SK-N-SH (cell line): ENCODE data around the gene RYR3. TPM values are rescaled to one million over a fixed set of nuclear protein-coding genes. Genes with fewer than 3 reads are reported as not detected.

Experiments
- CTCF ChIA-PET: fragments of 300-600, 350-600 bp; formaldehyde crosslinking; extraction: SDS; loops from one replicate; lab custom pipeline; 2021; lab: Yijun Ruan, JAX
- POLR2A ChIA-PET: fragments of 350-600 bp; sonication (Branson Sonifier 250); formaldehyde crosslinking; extraction: SDS; loops from one replicate; lab custom pipeline; 2020; ENCODE audit warnings: antibody characterized with exemption, inconsistent platforms; lab: Yijun Ruan, JAX
- DNase-seq: peaks from one replicate; pipeline ENCODE4 v3.0.0; 2012
- H2AFZ ChIP-seq: fragments of 200-600 bp; sonication (generic); 2 replicates; pipeline ENCODE4 v1.8.1; 2016; ENCODE audit warnings: antibody characterized with exemption, mild to moderate bottlenecking, low read depth
- H3F3A ChIP-seq: fragments of 200-600 bp; sonication (generic); replicated peaks from 2 replicates; pipeline ENCODE3; 2016; ENCODE audit warnings: antibody characterized with exemption, mild to moderate bottlenecking; ENCODE audit not compliant: insufficient read depth
- H3K27ac ChIP-seq, 2 experiments: fragments of 200-500 bp in 1 of 2; fragments of 200-600 bp in 1 of 2; sonication (Bioruptor generic) in 1 of 2; sonication (generic), shearing (Covaris generic) in 1 of 2; 2 replicates each; pipeline versions ENCODE4 v1.5.1 to v1.6.1; 2014 to 2016; ENCODE audit warnings: low read depth in 2 of 2, inconsistent platforms in 1 of 2, low read length in 1 of 2, mild to moderate bottlenecking in 1 of 2, mixed read lengths in 1 of 2
- H3K27me3 ChIP-seq: fragments of 200-600 bp; sonication (generic), shearing (Covaris generic); 2 replicates; pipeline ENCODE4 v1.6.1; 2016; ENCODE audit warnings: mixed run types; ENCODE audit not compliant: insufficient read depth
- H3K36me3 ChIP-seq, 2 experiments: fragments of 200-500 bp in 1 of 2; fragments of 200-600 bp in 1 of 2; sonication (Bioruptor generic) in 1 of 2; sonication (generic) in 1 of 2; replicated peaks in 1 of 2; 2 replicates each; pipeline versions ENCODE3 to v1.5.1; 2014 to 2016; ENCODE audit warnings: low read length in 1 of 2, mild to moderate bottlenecking in 1 of 2; ENCODE audit not compliant: insufficient read depth in 2 of 2, control insufficient read depth in 1 of 2
- H3K4me1 ChIP-seq, 2 experiments: fragments of 200-500 bp in 1 of 2; fragments of 200-600 bp in 1 of 2; sonication (Bioruptor generic) in 1 of 2; sonication (generic), shearing (Covaris generic) in 1 of 2; 2 replicates each; pipeline versions ENCODE4 v1.5.1 to v1.6.1; 2014 to 2016; ENCODE audit warnings: low read depth in 1 of 2, low read length in 1 of 2, mixed run types in 1 of 2; ENCODE audit not compliant: insufficient read depth in 2 of 2, control insufficient read depth in 1 of 2
- H3K4me2 ChIP-seq: fragments of 200-600 bp; sonication (generic), shearing (Covaris generic); 2 replicates; pipeline ENCODE4 v1.6.1; 2017; ENCODE audit warnings: mixed run types
- H3K4me3 ChIP-seq, 2 experiments: fragments of 200-500 bp in 1 of 2; fragments of 200-600 bp in 1 of 2; sonication (Bioruptor generic) in 1 of 2; sonication (generic), shearing (Covaris generic) in 1 of 2; 2 replicates each; pipeline versions ENCODE4 v1.5.1 to v1.8.1; 2014 to 2016; ENCODE audit warnings: low read depth in 2 of 2, inconsistent platforms in 1 of 2, low read length in 1 of 2, mild to moderate bottlenecking in 1 of 2, mixed read lengths in 1 of 2, moderate library complexity in 1 of 2
- H3K79me2 ChIP-seq: fragments of 200-600 bp; sonication (generic); 2 replicates; pipeline ENCODE4 v1.8.1; 2017; ENCODE audit warnings: mild to moderate bottlenecking; ENCODE audit not compliant: insufficient read depth
- H3K9ac ChIP-seq: fragments of 200-600 bp; sonication (generic); 2 replicates; pipeline ENCODE4 v1.6.1; 2017; ENCODE audit warnings: mixed run types
- H3K9me2 ChIP-seq: fragments of 200-600 bp; sonication (generic); 2 replicates; pipeline ENCODE4 v1.6.1; 2017; ENCODE audit warnings: mixed run types
- H3K9me3 ChIP-seq: fragments of 200-600 bp; sonication (generic); 2 replicates; pipeline ENCODE4 v1.6.1; 2017; ENCODE audit warnings: mixed run types, mild to moderate bottlenecking, moderate library complexity
- H4K20me1 ChIP-seq: fragments of 200-600 bp; sonication (generic); 2 replicates; pipeline ENCODE4 v1.6.1; 2017; ENCODE audit warnings: mild to moderate bottlenecking, mixed run types; ENCODE audit not compliant: insufficient read depth
- CHD2 ChIP-seq: fragments of 150-350 bp; IDR thresholded peaks from 2 replicates; pipeline ENCODE4 v1.6.1; 2018; ENCODE audit warnings: low read length; ENCODE audit not compliant: partially characterized antibody
- EP300 ChIP-seq, 2 experiments: IDR thresholded peaks; 2 replicates each; pipeline versions ENCODE4 v1.4.0 to v1.6.1; 2012; ENCODE audit warnings: borderline replicate concordance in 1 of 2, low read depth in 1 of 2, low read length in 1 of 2
- EZH2phosphoT487 ChIP-seq: fragments of 200-600 bp; sonication (generic); IDR thresholded peaks from 2 replicates; pipeline ENCODE4 v1.6.1; 2017; ENCODE audit warnings: low read depth, mixed run types, mild to moderate bottlenecking, antibody characterized with exemption, moderate library complexity, borderline replicate concordance
- JUND ChIP-seq: IDR thresholded peaks from 2 replicates; pipeline ENCODE4 v1.4.0; 2012
- NRF1 ChIP-seq: IDR thresholded peaks from 2 replicates; pipeline ENCODE4 v1.6.1; 2012; ENCODE audit warnings: low read depth, mild to moderate bottlenecking, low read length
- POLR2AphosphoS5 ChIP-seq: IDR thresholded peaks from 2 replicates; pipeline ENCODE4 v1.6.1; 2012; ENCODE audit warnings: low read depth, low read length
- RAD21 ChIP-seq: IDR thresholded peaks from 2 replicates; pipeline ENCODE4 v1.6.1; 2012; ENCODE audit warnings: mild to moderate bottlenecking, low read length
- SIN3A ChIP-seq: IDR thresholded peaks from 2 replicates; pipeline ENCODE4 v1.6.1; 2012; ENCODE audit warnings: low read depth, mild to moderate bottlenecking, low read length, moderate library complexity, borderline replicate concordance
- YY1 ChIP-seq: IDR thresholded peaks from 2 replicates; pipeline ENCODE4 v1.4.0; 2012; ENCODE audit warnings: low read depth, mild to moderate bottlenecking
- WGBS: methylation state at CpG from one replicate; pipeline ENCODE4 v1.1.6; 2017; ENCODE audit warnings: low lambda C conversion rate; 5-methylcytosine and 5-hydroxymethylcytosine counted together
- polyA plus RNA-seq, 3 experiments: library from polyadenylated mRNA; depleted of rRNA; stranded (reverse); fragments of >200 nt; gene quantifications; 2 replicates each; pipeline ENCODE4 v1.2.3, GENCODE V29; 2012
- TF ChIP-seq, protein P1 (sequence below): fragments of 200-600 bp; sonication (generic); IDR thresholded peaks from 2 replicates; pipeline ENCODE4 v1.6.1; 2017; ENCODE audit warnings: antibody characterized with exemption, mild to moderate bottlenecking, moderate library complexity
- TF ChIP-seq, protein P2 (sequence below): fragments of 150-350 bp; IDR thresholded peaks from 2 replicates; pipeline ENCODE4 v1.6.1; 2017; ENCODE audit warnings: antibody characterized with exemption, low read length, low read depth, borderline replicate concordance
- TF ChIP-seq, protein P3 (sequence below): IDR thresholded peaks from 2 replicates; pipeline ENCODE4 v1.4.0; 2012; ENCODE audit warnings: low read depth

Gene RYR3
- polyA plus RNA-seq, 1 of the 3 experiments (the other 2 are of a cell fraction), result 0.02 TPM

DNA sequence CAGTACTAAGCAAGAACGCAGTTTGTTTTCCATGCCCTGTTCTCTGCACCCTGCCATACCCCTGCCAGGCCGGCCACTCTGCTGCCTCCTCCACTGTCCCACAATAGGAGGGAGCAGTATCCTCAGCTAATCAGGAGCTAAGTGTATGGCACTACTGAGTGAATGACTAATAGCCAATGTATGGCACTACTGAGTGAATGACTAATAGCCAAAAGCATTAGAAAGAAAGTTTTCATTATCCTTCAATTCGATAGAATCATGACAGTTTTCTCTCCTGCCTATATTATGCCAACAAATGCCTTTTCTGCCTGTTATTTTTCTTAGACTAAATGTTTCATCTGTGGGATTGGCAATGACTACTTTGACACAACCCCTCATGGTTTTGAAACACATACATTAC is 550.0 kb downstream of the RYR3 start (continued):
- no peak for TF ChIP-seq YY1
- TF ChIP-seq, protein P1, sequence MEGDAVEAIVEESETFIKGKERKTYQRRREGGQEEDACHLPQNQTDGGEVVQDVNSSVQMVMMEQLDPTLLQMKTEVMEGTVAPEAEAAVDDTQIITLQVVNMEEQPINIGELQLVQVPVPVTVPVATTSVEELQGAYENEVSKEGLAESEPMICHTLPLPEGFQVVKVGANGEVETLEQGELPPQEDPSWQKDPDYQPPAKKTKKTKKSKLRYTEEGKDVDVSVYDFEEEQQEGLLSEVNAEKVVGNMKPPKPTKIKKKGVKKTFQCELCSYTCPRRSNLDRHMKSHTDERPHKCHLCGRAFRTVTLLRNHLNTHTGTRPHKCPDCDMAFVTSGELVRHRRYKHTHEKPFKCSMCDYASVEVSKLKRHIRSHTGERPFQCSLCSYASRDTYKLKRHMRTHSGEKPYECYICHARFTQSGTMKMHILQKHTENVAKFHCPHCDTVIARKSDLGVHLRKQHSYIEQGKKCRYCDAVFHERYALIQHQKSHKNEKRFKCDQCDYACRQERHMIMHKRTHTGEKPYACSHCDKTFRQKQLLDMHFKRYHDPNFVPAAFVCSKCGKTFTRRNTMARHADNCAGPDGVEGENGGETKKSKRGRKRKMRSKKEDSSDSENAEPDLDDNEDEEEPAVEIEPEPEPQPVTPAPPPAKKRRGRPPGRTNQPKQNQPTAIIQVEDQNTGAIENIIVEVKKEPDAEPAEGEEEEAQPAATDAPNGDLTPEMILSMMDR, result no peak
- TF ChIP-seq NRF1, result no peak
- TF ChIP-seq, protein P2, sequence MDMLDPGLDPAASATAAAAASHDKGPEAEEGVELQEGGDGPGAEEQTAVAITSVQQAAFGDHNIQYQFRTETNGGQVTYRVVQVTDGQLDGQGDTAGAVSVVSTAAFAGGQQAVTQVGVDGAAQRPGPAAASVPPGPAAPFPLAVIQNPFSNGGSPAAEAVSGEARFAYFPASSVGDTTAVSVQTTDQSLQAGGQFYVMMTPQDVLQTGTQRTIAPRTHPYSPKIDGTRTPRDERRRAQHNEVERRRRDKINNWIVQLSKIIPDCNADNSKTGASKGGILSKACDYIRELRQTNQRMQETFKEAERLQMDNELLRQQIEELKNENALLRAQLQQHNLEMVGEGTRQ, result no peak
- TF ChIP-seq CHD2, result no peak
- peak; percentile 31; the same call in 1 of the 2 replicates for TF ChIP-seq POLR2AphosphoS5

DNA sequence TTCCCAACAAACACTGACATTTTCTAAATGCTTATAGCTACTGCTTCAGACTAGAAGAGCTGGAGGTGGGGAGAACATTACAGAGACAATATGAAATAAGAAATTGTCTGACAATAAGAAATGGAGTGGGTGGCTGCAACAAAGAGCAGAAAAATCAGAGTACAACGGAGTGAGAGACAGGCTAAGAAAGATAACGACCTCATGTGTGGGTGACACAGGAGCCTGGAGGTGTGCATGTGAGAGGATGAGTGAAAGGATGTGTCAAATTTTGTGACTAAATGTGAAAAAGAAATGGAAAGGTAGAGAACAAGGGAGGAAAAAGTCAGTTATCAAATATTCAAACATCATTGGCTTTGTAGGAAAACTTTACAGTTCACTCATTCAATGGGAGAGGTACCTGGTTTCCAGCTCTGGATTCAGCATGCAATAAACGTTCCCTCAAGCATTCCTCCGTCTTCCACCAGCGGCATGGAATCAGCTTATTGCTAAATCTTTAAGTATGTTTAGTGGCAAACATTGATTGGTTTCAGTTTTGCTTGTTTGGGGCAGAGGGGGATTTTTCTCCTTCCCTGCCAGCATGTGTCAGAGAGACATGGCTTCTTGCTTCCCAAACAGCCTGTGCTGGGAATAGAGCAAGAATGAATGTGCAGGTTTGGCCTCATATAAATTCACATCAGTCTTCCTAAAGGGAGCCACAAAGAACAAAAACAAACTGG is 553.8 kb downstream of the RYR3 start:
- H4K20me1 ChIP-seq, result no peaks in the 10 kb centered on the region
- H3K27me3 ChIP-seq, result no peaks in the 10 kb centered on the region
- no peak overlapping the region for H3K4me2 ChIP-seq
- no peaks in the 10 kb centered on the region for H3K79me2 ChIP-seq
- H3K36me3 ChIP-seq, result peaks cover 0 to 8% of the 10 kb centered on the region in 2 experiments
- POLR2A ChIA-PET, result no interaction called here
- no peak overlapping the region for H2AFZ ChIP-seq
- no peaks in the 10 kb centered on the region for H3K9me2 ChIP-seq
- peaks cover 11% of the 10 kb centered on the region for H3F3A ChIP-seq
- DNase-seq, result no peak
- CTCF ChIA-PET, result no interaction called here
- no peak overlapping the region for H3K4me3 ChIP-seq
- peaks cover 0 to 9% of the 10 kb centered on the region in 2 experiments; a peak in 1 of 4 replicates for H3K4me1 ChIP-seq
- 91% methylated on average over 5 of the region's 5 CpGs for WGBS
- H3K27ac ChIP-seq, result no peak overlapping the region
- no peak overlapping the region for H3K9ac ChIP-seq
- TF ChIP-seq, protein P3, sequence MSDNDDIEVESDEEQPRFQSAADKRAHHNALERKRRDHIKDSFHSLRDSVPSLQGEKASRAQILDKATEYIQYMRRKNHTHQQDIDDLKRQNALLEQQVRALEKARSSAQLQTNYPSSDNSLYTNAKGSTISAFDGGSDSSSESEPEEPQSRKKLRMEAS, result no peak
- no peaks in the 10 kb centered on the region for H3K9me3 ChIP-seq

DNA sequence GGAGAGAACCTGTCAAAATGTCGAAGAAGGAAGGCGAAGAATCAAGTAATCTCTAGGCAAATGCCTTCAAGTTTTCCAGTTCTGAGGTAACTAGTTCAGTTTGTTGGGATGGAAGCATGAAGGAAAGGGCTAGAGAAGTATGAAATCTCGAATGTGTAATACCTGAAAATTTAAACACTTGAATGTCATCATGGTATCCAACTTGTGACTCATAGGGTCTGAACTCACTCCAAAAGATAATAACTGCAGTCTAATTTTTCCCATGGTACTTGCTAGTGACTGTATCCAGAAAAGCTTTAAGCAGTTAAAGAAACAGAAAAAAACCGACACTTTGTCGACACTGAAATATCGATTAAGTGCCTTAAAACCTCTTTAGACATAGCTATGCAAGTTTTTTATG is 554.6 kb downstream of the RYR3 start:
- Histone ChIP-seq H2AFZ (no peak overlapping the region), H3K36me3 (peaks cover 0 to 9% of the 10 kb centered on the region in 2 experiments), H3F3A (peaks cover 11% of the 10 kb centered on the region), H3K9me3 (no peaks in the 10 kb centered on the region), H3K27me3 (no peaks in the 10 kb centered on the region), H3K27ac (peak overlapping the region in 1 of 2 experiments; percentile 30; a peak in 2 of 4 replicates), H3K9me2 (no peaks in the 10 kb centered on the region), H3K79me2 (no peaks in the 10 kb centered on the region), H3K4me3 (no peak overlapping the region), H4K20me1 (no peaks in the 10 kb centered on the region), H3K4me2 (no peak overlapping the region), H3K9ac (no peak overlapping the region), H3K4me1 (peaks cover 0 to 9% of the 10 kb centered on the region in 2 experiments; a peak in 1 of 4 replicates)
- CTCF ChIA-PET, result no interaction called here
- 83% methylated on average over 6 of the region's 6 CpGs for WGBS
- TF ChIP-seq JUND (no peak), SIN3A (no peak), RAD21 (no peak), EP300 (IDR thresholded peaks at IDR 0.05; ENCODE audit: borderline replicate concordance in 1 of 2, low read depth in 1 of 2, low read length in 1 of 2) (no peak), POLR2AphosphoS5 (no peak), EZH2phosphoT487 (no peak)
- TF ChIP-seq, protein P2, result no peak
- POLR2A ChIA-PET, result no interaction called here
- no peak for DNase-seq
